Measurements from ENCODE around the gene FCHO2. TPM values are rescaled to one million over a fixed set of nuclear protein-coding genes. Genes with fewer than 3 reads are reported as not detected.

Gene FCHO2
- total RNA-seq, 1 experiment from 2014 or later: 5.8 TPM

GRCh38 chr5:73096239-73096575 lies 140.4 kb downstream of the FCHO2 start:
- Histone ChIP-seq H3K79me2 (ENCODE audit: insufficient read depth, low read length) (no peaks in the 10 kb centered on the region), H3K79me1 (ENCODE audit: insufficient read depth, low read depth, low read length, poor library complexity, severe bottlenecking) (no peaks in the 10 kb centered on the region), H3K9me3 (ENCODE audit: control insufficient read depth, low read depth, low read length) (no peaks in the 10 kb centered on the region), H3K23me2 (ENCODE audit: insufficient read length, low read depth, low read length, poor library complexity, severe bottlenecking) (no peaks in the 10 kb centered on the region), H2AFZ (ENCODE audit: low read length) (no peak overlapping the region), H3K56ac (ENCODE audit: insufficient read length, low read depth, low read length) (no peak overlapping the region), H3K4me2 (ENCODE audit: insufficient read depth, insufficient read length, low read length) (no peak overlapping the region), H2BK15ac (ENCODE audit: low read depth, low read length) (no peak overlapping the region), H2BK12ac (ENCODE audit: insufficient read length, low read depth, low read length) (no peak overlapping the region), H4K8ac (replicated peaks; ENCODE audit: insufficient read length, low read depth, low read length) (no peak overlapping the region), H3K27me3 (ENCODE audit: insufficient read depth, low read length) (no peaks in the 10 kb centered on the region), H4K5ac (ENCODE audit: insufficient read length, low read depth, low read length) (no peak overlapping the region), H2BK120ac (ENCODE audit: low read depth, low read length, poor library complexity, severe bottlenecking) (no peak overlapping the region), H2BK5ac (ENCODE audit: insufficient read length, low read length) (no peak overlapping the region), H4K20me1 (ENCODE audit: control insufficient read depth, insufficient read depth, insufficient read length) (no peaks in the 10 kb centered on the region), H3K9ac (ENCODE audit: extremely low read depth, insufficient read length, low read length) (no peak overlapping the region), H3K14ac (ENCODE audit: insufficient read depth, low read length) (no peak overlapping the region), H3K18ac (ENCODE audit: insufficient read length, low read depth, low read length) (no peak overlapping the region), H3K4me1 (ENCODE audit: insufficient read depth, low read length) (no peaks in the 10 kb centered on the region), H3T11ph (ENCODE audit: low read length) (no peak overlapping the region), H3K23ac (ENCODE audit: insufficient read length, low read depth, low read length) (no peak overlapping the region), H3K4ac (ENCODE audit: low read depth, low read length) (no peak overlapping the region), H2AK5ac (ENCODE audit: insufficient read length, low read length) (no peak overlapping the region), H3K27ac (ENCODE audit: insufficient read length, low read depth, low read length) (no peak overlapping the region), H2BK20ac (ENCODE audit: low read depth, low read length, poor library complexity, severe bottlenecking) (no peak overlapping the region), H4K91ac (ENCODE audit: insufficient read length, low read depth, low read length) (no peak overlapping the region)
- H3K27ac Mint-ChIP-seq: no peak overlapping the region
- H3K4me1 Mint-ChIP-seq: no peaks in the 10 kb centered on the region
- WGBS (ENCODE audit: extremely low coverage, insufficient read length, low lambda C conversion rate): no CpG with 5 or more reads among the region's 1 CpG
- H3K27me3 Mint-ChIP-seq (ENCODE audit: low read depth): no peaks in the 10 kb centered on the region
- no peak overlapping the region for H3K4me3 Mint-ChIP-seq
- H3K36me3 Mint-ChIP-seq (ENCODE audit: insufficient read depth in 1 of 3, low read depth in 3 of 3): peaks cover 0 to 10% (median 0%) of the 10 kb centered on the region in 3 experiments; a peak in 2 of 7 replicates
- no peak for DNase-seq
- H3K9me3 Mint-ChIP-seq: peaks cover 15% of the 10 kb centered on the region in 2 experiments
- no peak for TF ChIP-seq CTCF (conservative IDR thresholded peaks at IDR 0.05)
